ENCODE data around the gene RNF166.

GRCh38 chr16:88657371-88657770, 48.8 kb downstream of the RNF166 start:
- TF ChIP-seq RAD21 (IDR thresholded peaks at IDR 0.05; ENCODE audit: low read depth), result no peak
- TF ChIP-seq, protein P1, sequence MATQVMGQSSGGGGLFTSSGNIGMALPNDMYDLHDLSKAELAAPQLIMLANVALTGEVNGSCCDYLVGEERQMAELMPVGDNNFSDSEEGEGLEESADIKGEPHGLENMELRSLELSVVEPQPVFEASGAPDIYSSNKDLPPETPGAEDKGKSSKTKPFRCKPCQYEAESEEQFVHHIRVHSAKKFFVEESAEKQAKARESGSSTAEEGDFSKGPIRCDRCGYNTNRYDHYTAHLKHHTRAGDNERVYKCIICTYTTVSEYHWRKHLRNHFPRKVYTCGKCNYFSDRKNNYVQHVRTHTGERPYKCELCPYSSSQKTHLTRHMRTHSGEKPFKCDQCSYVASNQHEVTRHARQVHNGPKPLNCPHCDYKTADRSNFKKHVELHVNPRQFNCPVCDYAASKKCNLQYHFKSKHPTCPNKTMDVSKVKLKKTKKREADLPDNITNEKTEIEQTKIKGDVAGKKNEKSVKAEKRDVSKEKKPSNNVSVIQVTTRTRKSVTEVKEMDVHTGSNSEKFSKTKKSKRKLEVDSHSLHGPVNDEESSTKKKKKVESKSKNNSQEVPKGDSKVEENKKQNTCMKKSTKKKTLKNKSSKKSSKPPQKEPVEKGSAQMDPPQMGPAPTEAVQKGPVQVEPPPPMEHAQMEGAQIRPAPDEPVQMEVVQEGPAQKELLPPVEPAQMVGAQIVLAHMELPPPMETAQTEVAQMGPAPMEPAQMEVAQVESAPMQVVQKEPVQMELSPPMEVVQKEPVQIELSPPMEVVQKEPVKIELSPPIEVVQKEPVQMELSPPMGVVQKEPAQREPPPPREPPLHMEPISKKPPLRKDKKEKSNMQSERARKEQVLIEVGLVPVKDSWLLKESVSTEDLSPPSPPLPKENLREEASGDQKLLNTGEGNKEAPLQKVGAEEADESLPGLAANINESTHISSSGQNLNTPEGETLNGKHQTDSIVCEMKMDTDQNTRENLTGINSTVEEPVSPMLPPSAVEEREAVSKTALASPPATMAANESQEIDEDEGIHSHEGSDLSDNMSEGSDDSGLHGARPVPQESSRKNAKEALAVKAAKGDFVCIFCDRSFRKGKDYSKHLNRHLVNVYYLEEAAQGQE (IDR thresholded peaks at IDR 0.05; ENCODE audit: low read depth), result no peak
- no peak for TF ChIP-seq MAX (IDR thresholded peaks at IDR 0.05)
- no peak for TF ChIP-seq CREB1 (IDR thresholded peaks at IDR 0.05; ENCODE audit: low read depth)
- TF ChIP-seq ZBTB7A (IDR thresholded peaks at IDR 0.05; ENCODE audit: low read depth), result no peak
- TF ChIP-seq EGR1 (IDR thresholded peaks at IDR 0.05), result no peak
- TF ChIP-seq USF1 (IDR thresholded peaks at IDR 0.05), result no peak
- no peak for TF ChIP-seq EP300 (IDR thresholded peaks at IDR 0.05; ENCODE audit: borderline replicate concordance)
- no peak for TF ChIP-seq YY1 (IDR thresholded peaks at IDR 0.05; ENCODE audit: low read depth)
- TF ChIP-seq TAF1 (IDR thresholded peaks at IDR 0.05; ENCODE audit: low read depth), result no peak
- no peak for TF ChIP-seq FOXM1 (IDR thresholded peaks at IDR 0.05; ENCODE audit: borderline replicate concordance, low read depth)
- no peak for TF ChIP-seq TEAD4 (IDR thresholded peaks at IDR 0.05)
- TF ChIP-seq NFIC (IDR thresholded peaks at IDR 0.05), result no peak

Measured in Ishikawa (cell line).